OCI-LY1 (cell line): ENCODE data around the gene NCAPG2.

ENCODE experiments used
- CTCF ChIP-seq: fragments of 200-600 bp; sonication (generic), shearing (Covaris generic); IDR thresholded peaks from 2 replicates; pipeline ENCODE4 v1.5.1; 2017; ENCODE audit warnings: mild to moderate bottlenecking, antibody characterized with exemption, low read length, moderate library complexity, mixed read lengths
- EZH2 ChIP-seq: fragments of 200-600 bp; sonication (generic), shearing (Covaris generic); IDR thresholded peaks from 2 replicates; pipeline ENCODE4 v1.8.0; 2017; ENCODE audit warnings: borderline replicate concordance, mixed run types, mild to moderate bottlenecking, antibody characterized with exemption, low read length, moderate library complexity, mixed read lengths

- TF ChIP-seq CTCF (no peak), EZH2 (no peak)
Measured at GRCh38 chr7:158631574-158632195, 72.9 kb downstream of the NCAPG2 start.
